Neural cell (in vitro differentiated cells): ENCODE results near the gene TMEM31. TPM values are rescaled to one million over a fixed set of nuclear protein-coding genes. Genes with fewer than 3 reads are reported as not detected.

Experiments
- polyA plus RNA-seq: library from polyadenylated mRNA; depleted of rRNA; stranded (reverse); fragments of >200 nt; gene quantifications from 2 replicates; pipeline ENCODE4 v1.2.3, GENCODE V29; 2014

Gene TMEM31
- polyA plus RNA-seq, 1 donor from 2014 or later, result 1.0 TPM

Other genes with a start within 250 kb of the TMEM31 start
- gene RAB40A, start 191.4 kb upstream of the TMEM31 start, polyA plus RNA-seq, result 1.9 and 2.9 TPM in 2 replicates
- 121 and 130 TPM in 2 replicates for gene TCEAL4, start 125.4 kb upstream of the TMEM31 start, polyA plus RNA-seq
- 38.2 and 42.5 TPM in 2 replicates for gene TCEAL3, start 102.9 kb upstream of the TMEM31 start, polyA plus RNA-seq
- 89.4 and 101 TPM in 2 replicates for gene TCEAL1, start 81.9 kb upstream of the TMEM31 start, polyA plus RNA-seq
- gene MORF4L2, start 24.2 kb upstream of the TMEM31 start, polyA plus RNA-seq, result 1,340 and 1,433 TPM in 2 replicates
- 0.71 and 0.88 TPM in 2 replicates for gene PLP1, start 65.9 kb downstream of the TMEM31 start, polyA plus RNA-seq
- 50.6 TPM in 2 replicates for gene RAB9B, start 121.3 kb downstream of the TMEM31 start, polyA plus RNA-seq